ENCODE measurements around the gene NAPB. TPM values are rescaled to one million over a fixed set of nuclear protein-coding genes. Genes with fewer than 3 reads are reported as not detected.

Gene NAPB
- total RNA-seq, 2 experiments from 2014 or later: 15.6 to 18.7 TPM

DNA sequence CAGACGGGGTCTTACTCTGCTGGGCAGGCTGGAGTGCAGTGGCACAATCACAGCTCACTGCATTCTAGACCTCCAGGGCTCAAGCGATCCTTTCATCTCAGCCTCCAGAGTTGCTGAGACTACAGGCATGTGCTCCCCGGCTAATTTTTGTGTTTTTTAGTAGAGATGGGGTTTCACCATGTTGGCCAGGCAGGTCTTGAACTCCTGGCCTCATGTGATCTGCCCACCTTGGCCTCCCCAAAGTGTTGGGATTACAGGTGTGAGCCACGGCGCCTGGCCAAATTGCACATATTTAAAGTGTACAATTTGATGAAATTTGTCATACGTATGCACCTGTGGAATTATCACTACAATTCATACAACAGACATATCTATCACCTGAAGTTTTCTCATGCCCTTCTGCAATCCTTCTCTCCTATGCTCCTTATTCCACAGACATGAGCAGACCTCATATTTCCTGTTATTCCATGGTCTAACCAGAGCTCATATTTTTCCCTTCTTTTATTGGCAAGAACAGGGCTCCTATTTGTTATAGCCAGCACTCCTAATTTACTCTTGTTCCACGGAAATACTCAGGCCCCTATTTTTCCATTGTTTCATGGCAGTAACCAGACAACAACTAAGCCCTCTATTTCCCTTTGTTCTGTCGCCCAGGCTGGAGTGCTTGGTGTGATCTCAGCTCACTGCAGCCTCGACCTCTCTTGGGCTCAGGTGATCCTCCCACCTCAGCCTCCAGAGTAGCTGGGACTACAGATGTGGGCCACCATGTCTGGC lies 16.0 kb upstream of the NAPB start:
- CTCF ChIA-PET: interaction anchor here (1.3 to 2.5 kb wide), 2 partner anchors 9 to 15 kb away, joined by 3 to 9 read pairs; no protein-coding TSS in a partner anchor
- Mint-ChIP-seq H3K36me3 (ENCODE audit: low read depth) (no peaks in the 10 kb centered on the region), H3K27me3 (ENCODE audit: low read depth) (peaks cover 4% of the 10 kb centered on the region), H3K4me3 (no peak overlapping the region), H3K27ac (no peak overlapping the region), H3K4me1 (ENCODE audit: low read depth) (no peaks in the 10 kb centered on the region), H3K9me3 (ENCODE audit: insufficient read depth) (no peaks in the 10 kb centered on the region)
- POLR2A ChIA-PET: no interaction called here
- DNase-seq (no peak), ATAC-seq (no peak)

DNA sequence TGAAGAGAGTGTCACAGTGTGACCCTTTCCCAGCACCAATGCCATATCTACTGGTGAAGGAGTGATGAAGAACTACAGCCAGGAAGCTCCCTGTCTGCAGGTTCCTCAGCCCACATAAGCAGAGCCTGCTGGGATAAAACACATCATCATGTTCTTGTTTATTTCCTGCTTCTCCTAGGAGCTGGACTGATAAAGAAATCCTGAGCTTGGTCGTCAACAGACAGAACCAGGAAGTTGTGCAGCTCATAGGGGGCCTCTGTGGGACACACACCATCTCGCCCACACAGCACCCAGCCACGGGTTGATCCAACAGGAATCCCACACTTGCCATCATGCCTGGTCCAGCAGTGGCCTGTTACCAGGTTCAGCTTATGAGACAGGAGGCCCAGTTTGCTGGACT lies 15.4 kb upstream of the NAPB start:
- Mint-ChIP-seq H3K4me1 (ENCODE audit: low read depth) (no peaks in the 10 kb centered on the region), H3K4me3 (no peak overlapping the region), H3K27ac (no peak overlapping the region), H3K9me3 (ENCODE audit: insufficient read depth) (no peaks in the 10 kb centered on the region), H3K36me3 (ENCODE audit: low read depth) (no peaks in the 10 kb centered on the region), H3K27me3 (ENCODE audit: low read depth) (peaks cover 4% of the 10 kb centered on the region)
- POLR2A ChIA-PET: no interaction called here
- no peak for DNase-seq
- CTCF ChIA-PET: interaction anchor here (2.5 kb wide), 1 partner anchor 10 kb away, joined by 9 read pairs; no protein-coding TSS in a partner anchor
- no peak for ATAC-seq

DNA sequence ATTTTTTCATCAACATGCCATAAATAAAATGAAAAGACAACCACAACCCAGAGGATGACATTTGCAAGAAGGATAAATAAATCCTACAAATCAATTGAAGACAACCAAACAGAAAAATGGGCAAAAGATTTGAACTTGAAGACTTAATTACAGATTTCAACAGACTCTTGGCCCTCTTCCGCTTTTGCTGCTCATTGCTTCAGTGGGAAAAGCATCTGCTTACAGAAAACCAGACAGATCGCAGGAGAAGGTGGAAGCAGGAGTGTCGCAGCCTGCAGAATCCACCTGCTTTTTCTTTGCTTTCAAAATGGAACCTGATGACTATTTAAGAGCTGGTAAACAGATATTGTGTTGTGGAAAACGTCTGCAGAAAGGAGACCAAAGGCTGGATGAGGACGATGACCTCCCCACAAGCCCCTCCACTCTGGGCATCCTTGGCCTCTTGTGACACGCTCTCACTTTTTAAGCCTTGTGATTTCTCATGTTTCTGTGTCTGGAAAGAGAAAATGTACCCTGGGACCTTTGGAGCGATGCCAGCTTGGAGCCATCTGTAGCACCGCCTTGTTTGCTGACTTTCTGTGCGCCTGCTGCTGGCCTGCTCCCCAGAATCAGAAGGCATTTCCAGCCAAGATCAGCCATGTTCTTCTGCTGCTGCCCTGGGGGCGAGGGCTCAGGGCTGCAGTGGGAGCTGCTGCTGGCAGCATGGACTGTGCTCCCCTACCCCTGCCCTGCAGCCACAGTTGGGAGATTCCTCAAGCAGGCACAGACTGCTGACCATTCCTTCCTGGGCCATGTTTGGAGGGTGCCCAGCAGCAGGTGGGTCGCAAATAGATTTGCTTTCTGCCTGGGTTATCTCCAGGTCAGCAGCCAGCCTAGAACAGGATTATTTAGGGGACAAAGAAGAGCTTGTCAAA lies 14.6 kb upstream of the NAPB start:
- H3K36me3 Mint-ChIP-seq (ENCODE audit: low read depth): no peaks in the 10 kb centered on the region
- CTCF ChIA-PET: interaction anchor here (2.5 kb wide), 1 partner anchor 10 kb away, joined by 9 read pairs; no protein-coding TSS in a partner anchor
- H3K27me3 Mint-ChIP-seq (ENCODE audit: low read depth): peaks cover 4% of the 10 kb centered on the region
- H3K27ac Mint-ChIP-seq: no peak overlapping the region
- ATAC-seq: no peak
- H3K4me1 Mint-ChIP-seq (ENCODE audit: low read depth): no peaks in the 10 kb centered on the region
- H3K4me3 Mint-ChIP-seq: no peak overlapping the region
- POLR2A ChIA-PET: no interaction called here
- DNase-seq: no peak
- H3K9me3 Mint-ChIP-seq (ENCODE audit: insufficient read depth): no peaks in the 10 kb centered on the region

DNA sequence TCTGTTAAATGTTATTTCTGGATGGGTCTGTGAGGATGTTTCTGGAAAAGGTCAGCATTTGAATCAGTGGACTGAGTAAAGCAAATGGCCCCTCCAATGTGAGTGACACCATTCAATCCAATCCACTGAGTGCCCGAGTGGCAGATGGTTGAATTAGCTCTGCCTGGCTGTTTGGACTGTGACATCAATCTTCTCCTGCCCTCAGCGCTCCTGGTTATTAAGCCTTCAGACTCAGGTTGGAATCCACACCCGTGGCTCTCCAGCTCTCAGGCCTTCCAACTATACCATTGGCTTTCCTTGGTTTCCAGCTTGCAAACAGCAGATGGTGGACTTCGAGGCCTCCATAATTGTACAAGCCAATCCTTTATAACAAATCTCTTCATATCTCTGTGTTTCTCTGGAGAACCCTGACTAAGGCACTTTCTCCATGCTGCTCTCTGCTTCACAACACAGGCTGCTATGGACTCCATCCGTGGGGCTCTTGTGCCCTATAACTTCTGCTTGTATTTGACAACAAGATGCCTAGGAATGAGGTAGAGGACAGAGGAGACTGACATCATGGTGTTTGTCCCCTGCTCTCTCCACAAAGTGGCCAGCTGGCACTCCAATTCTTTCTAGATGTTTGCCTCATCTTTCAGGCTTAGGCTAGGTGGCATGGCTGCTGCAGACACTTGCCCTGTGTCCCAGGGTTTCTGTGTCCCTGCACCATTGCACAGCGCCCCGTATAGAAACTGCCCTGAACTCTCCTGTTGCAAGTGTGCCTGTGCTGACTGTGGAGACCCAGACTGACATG lies 13.4 kb upstream of the NAPB start:
- ATAC-seq: no peak
- DNase-seq: no peak
- no peak overlapping the region for H3K27ac Mint-ChIP-seq
- no peaks in the 10 kb centered on the region for H3K4me1 Mint-ChIP-seq (ENCODE audit: low read depth)
- no peaks in the 10 kb centered on the region for H3K36me3 Mint-ChIP-seq (ENCODE audit: low read depth)
- POLR2A ChIA-PET: no interaction called here
- CTCF ChIA-PET: interaction anchor here (1.0 to 1.5 kb wide), 4 partner anchors 7 to 85 kb away, joined by 3 to 4 read pairs (median 3); no protein-coding TSS in a partner anchor
- H3K9me3 Mint-ChIP-seq (ENCODE audit: insufficient read depth): no peaks in the 10 kb centered on the region
- no peaks in the 10 kb centered on the region for H3K27me3 Mint-ChIP-seq (ENCODE audit: low read depth)
- H3K4me3 Mint-ChIP-seq: no peak overlapping the region

- ChIA-PET POLR2A (interaction anchor here (0.6 kb wide), 1 partner anchor 1868 kb away, joined by 3 read pairs; no protein-coding TSS in a partner anchor), CTCF (interaction anchor here (1.0 to 1.5 kb wide), 6 partner anchors 8 to 173 kb away, joined by 3 to 7 read pairs (median 4); no protein-coding TSS in a partner anchor)
- DNase-seq (no peak), ATAC-seq (no peak)
- no peaks in the 10 kb centered on the region for H3K4me1 Mint-ChIP-seq (ENCODE audit: low read depth)
- no peaks in the 10 kb centered on the region for H3K36me3 Mint-ChIP-seq (ENCODE audit: low read depth)
- H3K4me3 Mint-ChIP-seq: no peak overlapping the region
- no peaks in the 10 kb centered on the region for H3K9me3 Mint-ChIP-seq (ENCODE audit: insufficient read depth)
- H3K27ac Mint-ChIP-seq: no peak overlapping the region
- no peaks in the 10 kb centered on the region for H3K27me3 Mint-ChIP-seq (ENCODE audit: low read depth)
Observed at GRCh38 chr20:23433628-23434027, 12.3 kb upstream of the NAPB start.

DNA sequence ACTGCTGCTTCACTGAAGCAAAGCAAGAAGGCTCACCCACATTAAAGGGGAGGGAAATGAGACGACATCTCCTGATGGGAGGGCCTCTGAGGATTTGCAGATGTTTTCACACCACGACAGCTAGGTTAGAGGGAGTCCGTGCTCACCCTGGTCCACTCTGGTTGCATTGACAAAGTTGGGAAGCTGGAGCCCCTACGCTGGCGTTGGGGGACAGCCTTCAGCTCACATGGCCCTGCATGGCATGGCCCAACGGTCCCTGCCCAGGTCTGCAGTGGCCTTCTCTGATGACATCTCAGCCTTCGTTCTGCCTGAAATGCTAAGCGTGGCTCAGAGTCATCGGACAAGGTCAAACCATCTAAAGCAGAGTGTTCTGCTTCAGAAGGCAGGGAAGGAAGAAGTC lies 3.8 kb upstream of the NAPB start:
- peaks cover under 1% of the 10 kb centered on the region for H3K36me3 Mint-ChIP-seq (ENCODE audit: low read depth)
- POLR2A ChIA-PET: interaction anchor here (0.5 kb wide), 1 partner anchor 13 kb away, joined by 5 read pairs; no protein-coding TSS in a partner anchor

DNA sequence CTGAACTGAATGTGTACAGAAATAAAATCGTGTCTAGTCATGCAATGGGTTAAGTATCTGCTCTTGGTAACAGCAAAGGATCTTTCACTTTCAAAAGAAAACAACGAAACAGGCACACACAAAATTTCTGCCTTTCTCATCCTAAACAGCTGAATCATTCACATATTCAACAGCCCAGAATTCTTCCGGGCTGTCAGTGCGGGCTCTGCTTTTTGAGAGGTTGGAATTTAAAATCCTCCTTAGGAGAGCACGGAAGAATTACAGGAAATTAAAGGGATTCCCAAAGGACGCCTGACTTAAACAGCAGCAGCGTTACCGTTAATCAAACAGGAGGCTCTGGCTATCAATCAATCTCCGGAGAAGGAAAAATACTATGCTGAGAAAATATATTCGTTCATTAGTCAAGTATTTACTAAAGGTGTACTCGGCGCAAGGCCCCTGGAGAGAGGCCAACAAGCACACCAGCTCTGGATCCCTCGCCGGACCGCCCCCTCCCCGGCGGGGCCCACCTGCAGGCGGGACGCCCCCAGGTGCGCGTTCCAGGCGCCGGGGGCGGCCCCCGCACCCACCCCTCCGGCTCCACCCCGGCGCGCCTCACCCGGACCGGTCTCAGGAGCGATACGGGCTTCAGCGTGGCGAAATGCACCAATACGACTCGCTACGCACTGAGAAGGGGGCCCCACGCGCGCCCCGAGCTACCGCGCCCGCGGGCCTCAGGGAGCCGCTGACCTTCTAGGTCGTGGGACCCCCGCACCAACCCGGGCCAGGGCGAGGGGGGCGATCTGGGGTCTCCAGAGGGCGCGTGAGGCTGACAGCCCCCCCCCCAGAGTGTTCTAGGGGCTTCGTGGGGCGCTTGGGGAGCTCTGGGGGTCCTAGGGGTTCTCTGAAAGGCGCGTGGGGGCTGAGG lies 1.0 kb downstream of the NAPB start:
- Mint-ChIP-seq H3K4me3 (peak overlapping the region; percentile 98), H3K36me3 (ENCODE audit: low read depth) (peaks cover 12% of the 10 kb centered on the region), H3K27me3 (ENCODE audit: low read depth) (no peaks in the 10 kb centered on the region), H3K4me1 (ENCODE audit: low read depth) (peaks cover 75% of the 10 kb centered on the region), H3K9me3 (ENCODE audit: insufficient read depth) (no peaks in the 10 kb centered on the region), H3K27ac (peak overlapping the region; percentile 92)
- ATAC-seq (peak; percentile 15), DNase-seq (peak; percentile 43)
- ChIA-PET POLR2A (interaction anchor here (0.9 to 3.8 kb wide), 7 partner anchors 14 to 70 kb away, joined by 3 to 29 read pairs (median 4); partner anchors contain the start of genes GZF1 and NXT1), CTCF (interaction anchor here (1.1 to 7.6 kb wide), 9 partner anchors 9 to 70 kb away, joined by 3 to 64 read pairs (median 10); partner anchors contain the start of gene NXT1)

More for the DNA sequence above, 3.8 kb upstream of the NAPB start:
- DNase-seq (no peak), ATAC-seq (no peak)
- Mint-ChIP-seq H3K4me1 (ENCODE audit: low read depth) (peaks cover 32% of the 10 kb centered on the region), H3K4me3 (no peak overlapping the region), H3K9me3 (ENCODE audit: insufficient read depth) (no peaks in the 10 kb centered on the region), H3K27me3 (ENCODE audit: low read depth) (no peaks in the 10 kb centered on the region), H3K27ac (no peak overlapping the region)
- CTCF ChIA-PET: no interaction called here

GRCh38 chr20:23419657-23419994 lies 1.7 kb downstream of the NAPB start:
- Mint-ChIP-seq H3K4me3 (peak overlapping the region; percentile 98), H3K27me3 (ENCODE audit: low read depth) (no peaks in the 10 kb centered on the region), H3K9me3 (ENCODE audit: insufficient read depth) (no peaks in the 10 kb centered on the region), H3K36me3 (ENCODE audit: low read depth) (peaks cover 14% of the 10 kb centered on the region), H3K27ac (peak overlapping the region; percentile 92), H3K4me1 (ENCODE audit: low read depth) (peaks cover 71% of the 10 kb centered on the region)
- DNase-seq (no peak), ATAC-seq (no peak)
- ChIA-PET CTCF (interaction anchor here (1.1 to 7.6 kb wide), 9 partner anchors 8 to 69 kb away, joined by 3 to 64 read pairs (median 10); partner anchors contain the start of gene NXT1), POLR2A (interaction anchor here (1.2 to 3.8 kb wide), 3 partner anchors 20 to 69 kb away, joined by 4 to 29 read pairs (median 7); partner anchors contain the start of gene NXT1)

DNA sequence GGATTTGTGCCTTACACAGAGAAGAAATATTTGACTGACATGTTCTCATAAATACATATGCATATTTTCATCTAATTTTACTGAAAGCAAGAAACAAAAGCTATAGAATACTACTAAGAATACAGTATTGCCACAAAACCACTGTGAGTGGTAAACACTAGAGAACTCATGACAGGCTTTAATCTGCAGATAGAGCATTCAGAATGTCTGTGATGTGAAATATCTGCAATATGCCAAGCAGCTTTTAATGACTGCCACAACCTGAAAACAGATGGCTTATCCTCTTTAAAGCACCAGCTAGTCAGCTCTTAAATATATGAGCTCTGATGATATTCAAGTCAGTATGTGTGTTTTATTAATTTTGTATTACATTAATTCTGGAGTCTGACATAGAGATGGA lies 3.4 kb downstream of the NAPB start:
- Mint-ChIP-seq H3K4me3 (peak overlapping the region; percentile 58), H3K9me3 (ENCODE audit: insufficient read depth) (no peaks in the 10 kb centered on the region)
- CTCF ChIA-PET: interaction anchor here (0.8 to 7.6 kb wide), 9 partner anchors 8 to 68 kb away, joined by 3 to 64 read pairs (median 6); partner anchors contain the start of gene NXT1

GRCh38 chr20:23415959-23416583 lies 5.2 kb downstream of the NAPB start:
- Mint-ChIP-seq H3K4me3 (no peak overlapping the region), H3K9me3 (ENCODE audit: insufficient read depth) (no peaks in the 10 kb centered on the region), H3K4me1 (ENCODE audit: low read depth) (peaks cover 60% of the 10 kb centered on the region), H3K27ac (no peak overlapping the region), H3K27me3 (ENCODE audit: low read depth) (no peaks in the 10 kb centered on the region), H3K36me3 (ENCODE audit: low read depth) (peaks cover 25% of the 10 kb centered on the region)
- ChIA-PET CTCF (interaction anchor here (0.8 to 7.6 kb wide), 7 partner anchors 10 to 66 kb away, joined by 3 to 64 read pairs (median 5); partner anchors contain the start of gene NXT1), POLR2A (interaction anchor here (0.6 to 2.6 kb wide), 5 partner anchors 15 to 66 kb away, joined by 3 to 12 read pairs (median 5); partner anchors contain the start of gene NXT1)
- ATAC-seq (no peak), DNase-seq (no peak)

More for the DNA sequence above, 3.4 kb downstream of the NAPB start:
- peaks cover 18% of the 10 kb centered on the region for H3K36me3 Mint-ChIP-seq (ENCODE audit: low read depth)
- POLR2A ChIA-PET: interaction anchor here (0.9 to 2.6 kb wide), 3 partner anchors 18 to 67 kb away, joined by 3 to 12 read pairs (median 9); partner anchors contain the start of gene NXT1
- ATAC-seq: no peak
- no peaks in the 10 kb centered on the region for H3K27me3 Mint-ChIP-seq (ENCODE audit: low read depth)
- H3K4me1 Mint-ChIP-seq (ENCODE audit: low read depth): peaks cover 71% of the 10 kb centered on the region
- DNase-seq: no peak
- peak overlapping the region; percentile 71 for H3K27ac Mint-ChIP-seq
